Endothelial cell (in vitro differentiated cells): Measurements from ENCODE around the gene TIMELESS. TPM values are rescaled to one million over a fixed set of nuclear protein-coding genes. Genes with fewer than 3 reads are reported as not detected.

ENCODE experiments used
- DNase-seq: peaks from one replicate; pipeline ENCODE4 v3.0.0; 2021; ENCODE audit warnings: low spot score
- H3K27ac Mint-ChIP-seq: one replicate; pipeline ENCODE4 v1.8.0; 2021; ENCODE audit warnings: mixed read lengths, inconsistent platforms; ENCODE audit not compliant: unreplicated experiment
- H3K27me3 Mint-ChIP-seq: one replicate; pipeline ENCODE4 v1.8.0; 2021; ENCODE audit warnings: mild to moderate bottlenecking, moderate library complexity, mixed read lengths, inconsistent platforms; ENCODE audit not compliant: unreplicated experiment
- H3K36me3 Mint-ChIP-seq: one replicate; pipeline ENCODE4 v1.8.0; 2021; ENCODE audit warnings: mild to moderate bottlenecking, low read depth, mixed read lengths, inconsistent platforms; ENCODE audit not compliant: unreplicated experiment
- H3K4me1 Mint-ChIP-seq: one replicate; pipeline ENCODE4 v1.8.0; 2021; ENCODE audit warnings: mild to moderate bottlenecking, mixed read lengths, inconsistent platforms; ENCODE audit not compliant: unreplicated experiment
- H3K4me3 Mint-ChIP-seq: one replicate; pipeline ENCODE4 v1.8.0; 2021; ENCODE audit warnings: mild to moderate bottlenecking, mixed read lengths, inconsistent platforms; ENCODE audit not compliant: unreplicated experiment
- H3K9me3 Mint-ChIP-seq: one replicate; pipeline ENCODE4 v1.8.0; 2021; ENCODE audit warnings: mixed read lengths, inconsistent platforms; ENCODE audit not compliant: unreplicated experiment
- CTCF ChIP-seq: fragments of 200-600 bp; sonication (generic); IDR thresholded peaks from one replicate; pipeline ENCODE4 v1.5.0; 2021; ENCODE audit warnings: antibody characterized with exemption; ENCODE audit not compliant: unreplicated experiment
- total RNA-seq: library from RNA; stranded (reverse); fragmentation: NEBNext Ultra II Directional; extraction: Animal tissue kit (Norgen Biotek cat#: 25700); gene quantifications from one replicate; pipeline ENCODE4 v1.2.1, GENCODE V29; 2021; ENCODE audit not compliant: unreplicated experiment

The TIMELESS gene
- total RNA-seq, 1 donor from 2014 or later, result 34.2 TPM

GRCh38 chr12:56374726-56375597 is 74.3 kb downstream of the TIMELESS start:
- Mint-ChIP-seq H3K4me3 (no peak overlapping the region), H3K27ac (no peak overlapping the region), H3K4me1 (peaks cover 9% of the 10 kb centered on the region), H3K36me3 (no peaks in the 10 kb centered on the region), H3K9me3 (no peaks in the 10 kb centered on the region), H3K27me3 (no peaks in the 10 kb centered on the region)
- TF ChIP-seq CTCF, result no peak
- no peak for DNase-seq

- Mint-ChIP-seq H3K4me1 (peaks cover 9% of the 10 kb centered on the region), H3K4me3 (no peak overlapping the region), H3K27me3 (no peaks in the 10 kb centered on the region), H3K36me3 (no peaks in the 10 kb centered on the region), H3K27ac (no peak overlapping the region), H3K9me3 (no peaks in the 10 kb centered on the region)
- no peak for TF ChIP-seq CTCF
- DNase-seq, result no peak
These were observed 75.7 kb downstream of the TIMELESS start for GRCh38 chr12:56373515-56373914.

DNA sequence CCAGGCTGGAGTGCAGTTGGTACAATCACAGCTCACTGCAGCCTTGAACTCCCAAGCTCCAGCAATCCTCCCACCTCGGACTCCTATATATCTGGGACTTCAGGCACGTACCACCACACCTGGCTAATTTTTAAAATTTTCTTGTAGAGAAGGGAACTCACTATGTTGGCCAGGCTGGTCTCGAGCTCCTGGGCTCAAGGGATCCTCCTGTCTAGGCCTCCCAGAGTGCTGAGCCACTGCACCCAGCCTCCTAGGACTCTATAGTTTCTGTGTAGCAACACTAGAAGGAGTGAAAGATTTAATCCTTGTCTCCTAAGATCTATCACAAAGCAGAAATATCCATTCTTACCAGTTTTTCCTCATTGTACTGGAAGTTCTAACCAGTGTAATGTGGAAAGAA is 82.3 kb downstream of the TIMELESS start:
- Mint-ChIP-seq H3K36me3 (no peaks in the 10 kb centered on the region), H3K27me3 (no peaks in the 10 kb centered on the region), H3K4me3 (no peak overlapping the region), H3K9me3 (no peaks in the 10 kb centered on the region), H3K4me1 (no peaks in the 10 kb centered on the region), H3K27ac (no peak overlapping the region)
- no peak for DNase-seq
- no peak for TF ChIP-seq CTCF

Other genes starting within 250 kb of the TIMELESS start
- 55.5 TPM for gene RNF41, start 227.5 kb downstream of the TIMELESS start, total RNA-seq
- gene NABP2, start 225.1 kb downstream of the TIMELESS start, total RNA-seq, result 19.8 TPM
- gene SLC39A5, start 219.4 kb downstream of the TIMELESS start, total RNA-seq, result not detected
- 48.5 TPM for gene ANKRD52, start 191.0 kb downstream of the TIMELESS start, total RNA-seq
- gene COQ10A, start 182.5 kb downstream of the TIMELESS start, total RNA-seq, result 20.3 TPM
- gene CS, start 149.1 kb downstream of the TIMELESS start, total RNA-seq, result 187 TPM
- 203 TPM for gene CNPY2, start 133.4 kb downstream of the TIMELESS start, total RNA-seq
- gene PAN2, start 115.4 kb downstream of the TIMELESS start, total RNA-seq, result 55.7 TPM
- gene IL23A, start 110.5 kb downstream of the TIMELESS start, total RNA-seq, result 0.80 TPM
- 97.3 TPM for gene STAT2, start 89.3 kb downstream of the TIMELESS start, total RNA-seq
- not detected for gene APOF, start 86.6 kb downstream of the TIMELESS start, total RNA-seq
- gene MIP, start 5.2 kb upstream of the TIMELESS start, total RNA-seq, result 0.10 TPM
- gene SPRYD4, start 19.2 kb upstream of the TIMELESS start, total RNA-seq, result 2.0 TPM
- 0.21 TPM for gene GLS2, start 38.7 kb upstream of the TIMELESS start, total RNA-seq
- 122 TPM for gene RBMS2, start 72.4 kb upstream of the TIMELESS start, total RNA-seq
- 165 TPM for gene BAZ2A, start 180.9 kb upstream of the TIMELESS start, total RNA-seq
- gene ATP5F1B, start 196.6 kb upstream of the TIMELESS start, total RNA-seq, result 519 TPM
- 165 TPM for gene PTGES3, start 238.9 kb upstream of the TIMELESS start, total RNA-seq